GM23338 (cell line): ENCODE data around the gene NCOA7. TPM values are rescaled to one million over a fixed set of nuclear protein-coding genes. Genes with fewer than 3 reads are reported as not detected.

ENCODE experiments used
- ATAC-seq: fragments of 200-7000 bp; cut with Tn5 transposase; 3 replicates; pipeline ENCODE4 v1.9.1; 2020
- DNase-seq: peaks from one replicate; pipeline ENCODE4 v3.0.0-alpha.2; 2015; ENCODE audit warnings: low spot score
- H2AFZ ChIP-seq: fragments of 200-600 bp; sonication (generic); 2 replicates; pipeline ENCODE4 v1.8.0; 2016; ENCODE audit warnings: antibody characterized with exemption, mild to moderate bottlenecking, moderate library complexity
- H3F3A ChIP-seq: fragments of 200-600 bp; sonication (generic); replicated peaks from 2 replicates; pipeline ENCODE4 v1.8.0; 2017; ENCODE audit warnings: antibody characterized with exemption, mixed run types, low read depth
- H3K27ac ChIP-seq: fragments of 200-600 bp; sonication (generic); 2 replicates; pipeline ENCODE4 v1.6.1; 2016; ENCODE audit warnings: low read depth
- H3K27me3 ChIP-seq: fragments of 200-600 bp; sonication (generic); 2 replicates; pipeline ENCODE4 v1.8.0; 2016; ENCODE audit warnings: mild to moderate bottlenecking, mixed run types, moderate library complexity; ENCODE audit not compliant: insufficient read depth
- H3K36me3 ChIP-seq: fragments of 200-600 bp; sonication (generic); 2 replicates; pipeline ENCODE4 v1.8.0; 2016; ENCODE audit warnings: mild to moderate bottlenecking; ENCODE audit not compliant: insufficient read depth
- H3K4me1 ChIP-seq: fragments of 200-600 bp; sonication (generic); 2 replicates; pipeline ENCODE4 v1.8.0; 2016; ENCODE audit warnings: mild to moderate bottlenecking, moderate library complexity; ENCODE audit not compliant: insufficient read depth
- H3K4me2 ChIP-seq: fragments of 200-600 bp; sonication (generic); 2 replicates; pipeline ENCODE4 v1.7.1; 2017; ENCODE audit warnings: mixed run types
- H3K4me3 ChIP-seq: fragments of 200-600 bp; sonication (generic); 2 replicates; pipeline ENCODE4 v1.6.1; 2016; ENCODE audit warnings: mixed run types
- H3K79me2 ChIP-seq: fragments of 200-600 bp; sonication (generic); replicated peaks from 2 replicates; pipeline ENCODE4 v1.8.0; 2017; ENCODE audit warnings: mild to moderate bottlenecking; ENCODE audit not compliant: insufficient read depth
- H3K9me2 ChIP-seq: fragments of 200-600 bp; sonication (generic); 2 replicates; pipeline ENCODE4 v1.8.0; 2017; ENCODE audit not compliant: insufficient read depth
- H4K20me1 ChIP-seq: fragments of 200-600 bp; sonication (generic); replicated peaks from 2 replicates; pipeline ENCODE4 v1.8.0; 2017; ENCODE audit warnings: mild to moderate bottlenecking; ENCODE audit not compliant: insufficient read depth
- H3K27ac Mint-ChIP-seq: 2 replicates; pipeline ENCODE4 v1.8.0; 2020; ENCODE audit warnings: inconsistent platforms, mild to moderate bottlenecking, moderate library complexity, mixed read lengths
- H3K27me3 Mint-ChIP-seq: 3 replicates; pipeline ENCODE4 v1.8.0; 2022; ENCODE audit warnings: low read depth, mild to moderate bottlenecking, moderate library complexity, mixed read lengths, inconsistent platforms; ENCODE audit not compliant: insufficient read depth, poor library complexity
- H3K36me3 Mint-ChIP-seq: 3 replicates; pipeline ENCODE4 v1.8.0; 2021; ENCODE audit warnings: low read depth, mild to moderate bottlenecking, inconsistent platforms, moderate library complexity, mixed read lengths
- H3K4me1 Mint-ChIP-seq: 3 replicates; pipeline ENCODE4 v1.8.0; 2020; ENCODE audit warnings: mild to moderate bottlenecking, inconsistent platforms, mixed read lengths
- H3K4me3 Mint-ChIP-seq: 3 replicates; pipeline ENCODE4 v1.8.0; 2021; ENCODE audit warnings: moderate library complexity, mild to moderate bottlenecking, inconsistent platforms, mixed read lengths
- H3K9me3 Mint-ChIP-seq: 3 replicates; pipeline ENCODE4 v1.8.0; 2020; ENCODE audit warnings: moderate library complexity, mild to moderate bottlenecking, inconsistent platforms, mixed read lengths
- CREB1 ChIP-seq: fragments of 250-450 bp; sonication (Bioruptor Pico); IDR thresholded peaks from 2 replicates; pipeline ENCODE4 v1.5.0; 2020; ENCODE audit warnings: low read depth, mild to moderate bottlenecking, moderate library complexity
- ETS1 ChIP-seq: IDR thresholded peaks from 2 replicates; pipeline ENCODE4 v1.6.1; 2016; ENCODE audit warnings: antibody characterized with exemption
- EZH2 ChIP-seq: fragments of 200-600 bp; sonication (generic); IDR thresholded peaks from one replicate; pipeline ENCODE4 v1.8.0; 2017; ENCODE audit warnings: antibody characterized with exemption, mild to moderate bottlenecking, low read depth; ENCODE audit not compliant: unreplicated experiment
- EZH2phosphoT487 ChIP-seq: fragments of 200-600 bp; sonication (generic); IDR thresholded peaks from one replicate; pipeline ENCODE4 v1.8.1; 2018; ENCODE audit warnings: antibody characterized with exemption; ENCODE audit not compliant: unreplicated experiment
- NANOG ChIP-seq: IDR thresholded peaks from 2 replicates; pipeline ENCODE4 v1.6.1; 2016; ENCODE audit warnings: antibody characterized with exemption, borderline replicate concordance
- REST ChIP-seq: IDR thresholded peaks from one replicate; pipeline ENCODE4 v1.6.1; 2018; ENCODE audit warnings: antibody characterized with exemption; ENCODE audit not compliant: unreplicated experiment
- STAT1 ChIP-seq: IDR thresholded peaks from one replicate; pipeline ENCODE4 v1.6.1; 2016; ENCODE audit warnings: antibody characterized with exemption; ENCODE audit not compliant: unreplicated experiment
- ZNF114 ChIP-seq: fragments of 250-450 bp; sonication (Bioruptor Pico); IDR thresholded peaks from 2 replicates; pipeline ENCODE4 v1.5.0; 2020; ENCODE audit warnings: mild to moderate bottlenecking, moderate library complexity
- polyA plus RNA-seq: library from polyadenylated mRNA; unstranded; fragments of >200 nt; fragmentation: Nextera tagmentation; extraction: Ambion mirVana; gene quantifications from 2 replicates; pipeline ENCODE4 v1.2.1, GENCODE V29; 2016
- total RNA-seq: library from RNA; depleted of rRNA; stranded (reverse); fragments of >200 nt; shearing (Covaris generic); gene quantifications from 2 replicates; pipeline ENCODE4 v1.2.3, GENCODE V29; 2014
- TF ChIP-seq, protein P1 (sequence below): fragments of 250-450 bp; sonication (Bioruptor Pico); IDR thresholded peaks from 2 replicates; pipeline ENCODE4 v1.5.0; 2020; ENCODE audit warnings: mild to moderate bottlenecking, moderate library complexity

Gene NCOA7
- total and polyA plus RNA-seq, 2 experiments from 2014 or later: 9.3 to 15.7 TPM

DNA sequence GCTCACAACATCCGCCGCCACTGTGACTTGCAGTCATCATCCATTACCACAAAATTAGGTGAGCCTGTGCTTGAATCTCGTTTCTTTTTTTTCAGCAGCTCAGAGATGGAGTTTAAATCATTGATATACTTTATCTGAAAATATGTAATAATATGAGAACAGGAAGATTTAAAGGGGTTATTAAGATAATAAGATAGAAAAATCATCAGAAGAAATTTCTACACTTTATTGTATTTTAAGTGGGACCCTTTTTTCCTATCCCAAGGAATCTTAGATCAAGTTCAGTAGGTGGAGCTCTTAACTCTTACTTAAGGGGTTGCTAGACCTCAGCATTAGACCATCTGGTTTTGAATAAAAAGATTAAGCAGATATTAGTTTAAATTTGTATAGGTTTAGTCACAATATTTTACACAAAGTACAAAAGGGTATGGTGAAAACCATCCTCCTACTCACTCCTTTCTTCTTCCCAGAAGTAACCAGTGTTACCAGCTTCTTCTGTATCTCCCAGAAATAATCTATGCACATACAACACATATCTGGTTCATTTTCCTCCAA lies 9.4 kb upstream of the NCOA7 start:
- no peaks in the 10 kb centered on the region for H3K4me1 Mint-ChIP-seq
- TF ChIP-seq NANOG (no peak), REST (no peak), CREB1 (CRISPR knock-in tag) (no peak), ETS1 (no peak), ZNF114 (CRISPR knock-in tag) (no peak), EZH2 (no peak), STAT1 (no peak), EZH2phosphoT487 (no peak)
- TF ChIP-seq, protein P1, sequence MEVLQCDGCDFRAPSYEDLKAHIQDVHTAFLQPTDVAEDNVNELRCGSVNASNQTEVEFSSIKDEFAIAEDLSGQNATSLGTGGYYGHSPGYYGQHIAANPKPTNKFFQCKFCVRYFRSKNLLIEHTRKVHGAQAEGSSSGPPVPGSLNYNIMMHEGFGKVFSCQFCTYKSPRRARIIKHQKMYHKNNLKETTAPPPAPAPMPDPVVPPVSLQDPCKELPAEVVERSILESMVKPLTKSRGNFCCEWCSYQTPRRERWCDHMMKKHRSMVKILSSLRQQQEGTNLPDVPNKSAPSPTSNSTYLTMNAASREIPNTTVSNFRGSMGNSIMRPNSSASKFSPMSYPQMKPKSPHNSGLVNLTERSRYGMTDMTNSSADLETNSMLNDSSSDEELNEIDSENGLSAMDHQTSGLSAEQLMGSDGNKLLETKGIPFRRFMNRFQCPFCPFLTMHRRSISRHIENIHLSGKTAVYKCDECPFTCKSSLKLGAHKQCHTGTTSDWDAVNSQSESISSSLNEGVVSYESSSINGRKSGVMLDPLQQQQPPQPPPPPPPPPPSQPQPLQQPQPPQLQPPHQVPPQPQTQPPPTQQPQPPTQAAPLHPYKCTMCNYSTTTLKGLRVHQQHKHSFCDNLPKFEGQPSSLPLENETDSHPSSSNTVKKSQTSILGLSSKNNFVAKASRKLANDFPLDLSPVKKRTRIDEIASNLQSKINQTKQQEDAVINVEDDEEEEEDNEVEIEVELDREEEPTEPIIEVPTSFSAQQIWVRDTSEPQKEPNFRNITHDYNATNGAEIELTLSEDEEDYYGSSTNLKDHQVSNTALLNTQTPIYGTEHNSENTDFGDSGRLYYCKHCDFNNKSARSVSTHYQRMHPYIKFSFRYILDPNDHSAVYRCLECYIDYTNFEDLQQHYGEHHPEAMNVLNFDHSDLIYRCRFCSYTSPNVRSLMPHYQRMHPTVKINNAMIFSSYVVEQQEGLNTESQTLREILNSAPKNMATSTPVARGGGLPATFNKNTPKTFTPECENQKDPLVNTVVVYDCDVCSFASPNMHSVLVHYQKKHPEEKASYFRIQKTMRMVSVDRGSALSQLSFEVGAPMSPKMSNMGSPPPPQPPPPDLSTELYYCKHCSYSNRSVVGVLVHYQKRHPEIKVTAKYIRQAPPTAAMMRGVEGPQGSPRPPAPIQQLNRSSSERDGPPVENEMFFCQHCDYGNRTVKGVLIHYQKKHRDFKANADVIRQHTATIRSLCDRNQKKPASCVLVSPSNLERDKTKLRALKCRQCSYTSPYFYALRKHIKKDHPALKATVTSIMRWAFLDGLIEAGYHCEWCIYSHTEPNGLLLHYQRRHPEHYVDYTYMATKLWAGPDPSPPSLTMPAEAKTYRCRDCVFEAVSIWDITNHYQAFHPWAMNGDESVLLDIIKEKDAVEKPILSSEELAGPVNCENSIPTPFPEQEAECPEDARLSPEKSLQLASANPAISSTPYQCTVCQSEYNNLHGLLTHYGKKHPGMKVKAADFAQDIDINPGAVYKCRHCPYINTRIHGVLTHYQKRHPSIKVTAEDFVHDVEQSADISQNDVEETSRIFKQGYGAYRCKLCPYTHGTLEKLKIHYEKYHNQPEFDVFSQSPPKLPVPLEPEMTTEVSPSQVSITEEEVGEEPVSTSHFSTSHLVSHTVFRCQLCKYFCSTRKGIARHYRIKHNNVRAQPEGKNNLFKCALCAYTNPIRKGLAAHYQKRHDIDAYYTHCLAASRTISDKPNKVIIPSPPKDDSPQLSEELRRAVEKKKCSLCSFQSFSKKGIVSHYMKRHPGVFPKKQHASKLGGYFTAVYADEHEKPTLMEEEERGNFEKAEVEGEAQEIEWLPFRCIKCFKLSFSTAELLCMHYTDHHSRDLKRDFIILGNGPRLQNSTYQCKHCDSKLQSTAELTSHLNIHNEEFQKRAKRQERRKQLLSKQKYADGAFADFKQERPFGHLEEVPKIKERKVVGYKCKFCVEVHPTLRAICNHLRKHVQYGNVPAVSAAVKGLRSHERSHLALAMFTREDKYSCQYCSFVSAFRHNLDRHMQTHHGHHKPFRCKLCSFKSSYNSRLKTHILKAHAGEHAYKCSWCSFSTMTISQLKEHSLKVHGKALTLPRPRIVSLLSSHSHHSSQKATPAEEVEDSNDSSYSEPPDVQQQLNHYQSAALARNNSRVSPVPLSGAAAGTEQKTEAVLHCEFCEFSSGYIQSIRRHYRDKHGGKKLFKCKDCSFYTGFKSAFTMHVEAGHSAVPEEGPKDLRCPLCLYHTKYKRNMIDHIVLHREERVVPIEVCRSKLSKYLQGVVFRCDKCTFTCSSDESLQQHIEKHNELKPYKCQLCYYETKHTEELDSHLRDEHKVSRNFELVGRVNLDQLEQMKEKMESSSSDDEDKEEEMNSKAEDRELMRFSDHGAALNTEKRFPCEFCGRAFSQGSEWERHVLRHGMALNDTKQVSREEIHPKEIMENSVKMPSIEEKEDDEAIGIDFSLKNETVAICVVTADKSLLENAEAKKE (CRISPR knock-in tag): no peak
- Histone ChIP-seq H3F3A (no peaks in the 10 kb centered on the region), H3K9me2 (no peaks in the 10 kb centered on the region), H3K27ac (peak overlapping the region; percentile 65; the same call in 1 of the 2 replicates), H3K4me1 (no peaks in the 10 kb centered on the region), H3K27me3 (no peaks in the 10 kb centered on the region), H3K4me3 (peak overlapping the region; percentile 67), H4K20me1 (no peaks in the 10 kb centered on the region), H2AFZ (peak overlapping the region; percentile 70; the same call in 1 of the 2 replicates), H3K36me3 (no peaks in the 10 kb centered on the region), H3K4me2 (peak overlapping the region; percentile 77), H3K79me2 (no peaks in the 10 kb centered on the region)
- peak; percentile 23 for ATAC-seq
- DNase-seq: peak; percentile 22
- peaks cover 8% of the 10 kb centered on the region for H3K36me3 Mint-ChIP-seq
- H3K27me3 Mint-ChIP-seq: no peaks in the 10 kb centered on the region
- peaks cover 4% of the 10 kb centered on the region; the same call in 2 of the 3 replicates for H3K9me3 Mint-ChIP-seq
- no peak overlapping the region for H3K27ac Mint-ChIP-seq
- no peak overlapping the region for H3K4me3 Mint-ChIP-seq
